ENCODE data around the gene RNASET2.

GRCh38 chr6:166925141-166925996 lies 31.0 kb downstream of the RNASET2 start:
- TF ChIP-seq YY1 (IDR thresholded peaks at IDR 0.05) = no peak
- TF ChIP-seq CTCF (IDR thresholded peaks at IDR 0.05; ENCODE audit: low read depth, low read length, missing input control) = no peak
- TF ChIP-seq REST (IDR thresholded peaks at IDR 0.05) = no peak
- TF ChIP-seq TAF1 (conservative IDR thresholded peaks at IDR 0.05) = no peak
- no peak for TF ChIP-seq GABPA (IDR thresholded peaks at IDR 0.05 in 1 of 2, conservative IDR thresholded peaks at IDR 0.05 in 1 of 2)
- no peak for TF ChIP-seq EGR1 (IDR thresholded peaks at IDR 0.05; ENCODE audit: low read depth in 2 of 2)
- TF ChIP-seq MAX (IDR thresholded peaks at IDR 0.05) = no peak
- no peak for TF ChIP-seq RXRA (IDR thresholded peaks at IDR 0.05)
- TF ChIP-seq FOXA2 (IDR thresholded peaks at IDR 0.05) = no peak
- no peak for TF ChIP-seq JUND (IDR thresholded peaks at IDR 0.05)

Data from liver (tissue), 3 donors.